ENCODE data around the gene TSPAN5.

The TSPAN5 gene

GRCh38 chr4:98570151-98570797 lies 88.1 kb downstream of the TSPAN5 start:
- TF ChIP-seq CTCF (IDR thresholded peaks at IDR 0.05; ENCODE audit: borderline replicate concordance, insufficient read depth, low read depth, low read length), result no peak

GRCh38 chr4:98568941-98569663 lies 89.3 kb downstream of the TSPAN5 start:
- TF ChIP-seq CTCF (IDR thresholded peaks at IDR 0.05; ENCODE audit: borderline replicate concordance, insufficient read depth, low read depth, low read length), result no peak
- no peak overlapping the region for H3K4me3 ChIP-seq (ENCODE audit: low read depth, low read length)

More at GRCh38 chr4:98570151-98570797, 88.1 kb downstream of the TSPAN5 start:
- no peak overlapping the region for H3K4me3 ChIP-seq (ENCODE audit: low read depth, low read length)

GRCh38 chr4:98567611-98568010 lies 90.8 kb downstream of the TSPAN5 start:
- H3K4me3 ChIP-seq (ENCODE audit: low read depth, low read length), result no peak overlapping the region
- no peak for TF ChIP-seq CTCF (IDR thresholded peaks at IDR 0.05; ENCODE audit: borderline replicate concordance, insufficient read depth, low read depth, low read length)

DNA sequence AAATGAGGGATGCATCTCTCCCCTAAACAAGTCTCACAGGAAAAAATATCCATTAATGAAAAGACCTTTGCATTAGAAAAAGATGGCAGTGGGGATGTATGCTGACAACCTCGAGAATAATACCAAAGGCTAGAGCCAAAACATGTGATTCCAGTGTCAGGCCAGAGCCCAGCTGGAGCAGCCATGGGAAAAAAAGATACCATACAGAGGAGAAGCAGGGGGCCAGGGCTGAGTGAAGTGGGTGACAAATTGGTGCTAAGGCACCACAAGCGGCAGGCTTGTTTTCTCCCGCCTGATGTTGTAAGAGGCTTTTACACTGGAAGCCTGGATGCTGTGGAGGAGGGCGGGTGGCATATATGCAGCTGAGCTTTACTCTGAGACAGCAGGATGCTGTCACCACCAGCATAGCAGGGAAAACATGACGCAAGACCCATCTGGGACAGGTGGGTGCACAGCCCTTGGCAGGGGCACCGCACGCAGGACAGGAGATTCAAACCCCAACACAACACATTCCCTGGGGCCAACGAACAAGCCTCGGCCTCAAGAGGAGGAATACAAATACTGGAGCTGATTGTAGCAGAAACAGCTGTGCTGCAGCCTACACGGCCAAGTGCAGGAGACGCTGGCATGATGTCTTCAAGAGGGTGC lies 91.9 kb downstream of the TSPAN5 start:
- TF ChIP-seq CTCF (IDR thresholded peaks at IDR 0.05; ENCODE audit: borderline replicate concordance, insufficient read depth, low read depth, low read length), result no peak
- no peak overlapping the region for H3K4me3 ChIP-seq (ENCODE audit: low read depth, low read length)

DNA sequence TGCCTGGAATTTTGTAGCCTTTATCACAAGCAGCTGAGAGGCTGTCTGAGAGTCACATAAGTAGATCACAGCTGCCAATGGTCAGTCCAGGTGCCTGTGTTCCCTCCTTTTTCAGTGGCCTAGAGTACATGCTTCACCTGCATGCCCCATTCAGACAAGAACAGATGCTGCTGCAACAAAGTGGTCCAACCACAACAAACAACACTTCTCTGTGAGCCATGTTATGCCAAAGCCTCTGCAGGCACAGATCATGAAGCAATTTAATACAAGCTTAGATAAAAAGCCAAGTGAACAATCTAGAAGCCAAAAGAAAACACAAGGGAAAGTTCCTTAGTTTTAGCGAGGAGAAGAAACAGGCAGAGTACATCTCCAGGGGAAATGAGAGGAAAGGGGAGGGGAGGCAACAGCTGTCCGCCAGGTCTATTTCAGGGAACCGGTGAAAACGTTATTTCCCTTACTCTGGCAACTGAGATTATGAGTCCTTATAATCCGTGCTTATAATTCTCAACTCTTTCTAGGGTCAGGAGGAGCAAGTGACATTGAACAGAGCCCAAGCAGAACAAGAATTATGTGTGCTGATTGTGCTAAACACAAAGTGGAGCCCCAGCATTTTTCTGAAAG lies 92.6 kb downstream of the TSPAN5 start:
- no peak overlapping the region for H3K4me3 ChIP-seq (ENCODE audit: low read depth, low read length)
- TF ChIP-seq CTCF (IDR thresholded peaks at IDR 0.05; ENCODE audit: borderline replicate concordance, insufficient read depth, low read depth, low read length), result no peak

DNA sequence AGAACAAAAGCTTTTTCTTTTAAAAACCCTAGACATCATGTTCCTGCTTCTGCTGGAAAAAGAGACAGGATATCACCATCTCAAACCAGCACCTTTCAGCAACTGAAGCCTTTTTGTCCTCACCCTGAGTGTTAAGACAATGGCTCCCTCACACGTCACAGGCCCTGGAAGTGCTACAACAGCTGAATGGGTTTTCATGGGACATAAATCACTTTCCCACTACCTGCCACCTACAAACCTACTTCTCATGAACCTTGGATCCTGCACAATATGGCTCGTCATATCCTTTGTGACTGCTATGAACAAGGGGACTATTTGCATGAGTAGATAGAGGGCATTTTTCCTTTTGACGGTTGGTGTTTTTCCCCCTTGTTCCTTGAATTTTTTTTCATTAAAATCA lies 93.6 kb downstream of the TSPAN5 start:
- no peak for TF ChIP-seq CTCF (IDR thresholded peaks at IDR 0.05; ENCODE audit: borderline replicate concordance, insufficient read depth, low read depth, low read length)
- no peak overlapping the region for H3K4me3 ChIP-seq (ENCODE audit: low read depth, low read length)

Data from GM12875 (cell line).